Neural progenitor cell (in vitro differentiated cells): ENCODE data around the gene ARRDC3.

Source experiments
- CTCF ChIP-seq: fragments of 200-600 bp; sonication (generic); IDR thresholded peaks from 2 replicates; pipeline ENCODE4 v1.5.1; 2017; ENCODE audit warnings: antibody characterized with exemption, mild to moderate bottlenecking
- EZH2 ChIP-seq: fragments of 200-600 bp; sonication (generic); IDR thresholded peaks from 2 replicates; pipeline ENCODE4 v1.6.1; 2017; ENCODE audit warnings: antibody characterized with exemption, mild to moderate bottlenecking, moderate library complexity
- EZH2phosphoT487 ChIP-seq: fragments of 200-600 bp; sonication (generic); IDR thresholded peaks from 2 replicates; pipeline ENCODE4 v1.6.1; 2017; ENCODE audit warnings: antibody characterized with exemption

- TF ChIP-seq CTCF (no peak), EZH2 (no peak), EZH2phosphoT487 (no peak)
These were observed 15.0 kb downstream of the ARRDC3 start for GRCh38 chr5:91367908-91368648.
